Vagina (tissue), 2 donors: Measurements from ENCODE around the gene CCDC71. TPM values are rescaled to one million over a fixed set of nuclear protein-coding genes. Genes with fewer than 3 reads are reported as not detected.

Source experiments
- DNase-seq, 2 donors: peaks; one replicate each; pipeline ENCODE4 v3.0.0-alpha.2; 2017; ENCODE audit errors: extremely low spot score in 2 of 2
- H3K27ac ChIP-seq: fragments of 200-600 bp; sonication (generic); one replicate; pipeline ENCODE4 v1.5.1; 2019
- H3K27me3 ChIP-seq: fragments of 200-600 bp; sonication (generic); one replicate; pipeline ENCODE4 v1.5.1; 2019
- H3K36me3 ChIP-seq, 2 donors: fragments of 200-600 bp; sonication (generic); one replicate each; pipeline ENCODE4 v1.5.1; 2017 to 2019
- H3K4me1 ChIP-seq: fragments of 200-600 bp; sonication (generic); one replicate; pipeline ENCODE4 v1.5.1; 2019
- H3K4me3 ChIP-seq, 2 donors: fragments of 200-600 bp; sonication (generic); 1 replicate in 1 of 2; 2 replicates in 1 of 2; pipeline ENCODE4 v1.5.1; 2016 to 2019
- H3K9me3 ChIP-seq: fragments of 200-600 bp; sonication (generic); one replicate; pipeline ENCODE4 v1.5.1; 2019
- CTCF ChIP-seq, 3 experiments: fragments of 450-650 bp in 2 of 3; fragments of 200-600 bp in 1 of 3; sonication (generic) in 1 of 3; IDR thresholded peaks; one replicate each; pipeline ENCODE4 v1.5.1; 2017 to 2019; ENCODE audit warnings: antibody characterized with exemption in 3 of 3, mild to moderate bottlenecking in 2 of 3, moderate library complexity in 2 of 3
- POLR2A ChIP-seq, 2 donors: fragments of 450-650 bp; IDR thresholded peaks; one replicate each; pipeline ENCODE4 v1.6.1; 2017; ENCODE audit warnings: antibody characterized with exemption in 2 of 2, mild to moderate bottlenecking in 2 of 2, moderate library complexity in 2 of 2
- POLR2AphosphoS5 ChIP-seq, 2 donors: sonication (generic); formaldehyde crosslinking; IDR thresholded peaks; one replicate each; pipeline ENCODE4 v1.9.0; 2017; ENCODE audit warnings: antibody characterized with exemption in 2 of 2, mild to moderate bottlenecking in 2 of 2, low read depth in 1 of 2; ENCODE audit not compliant: insufficient read depth in 1 of 2
- intact Hi-C: fragments of 100-400 bp; cut with DNase I; formaldehyde crosslinking; loops from one replicate; pipeline ENCODE4 v1.15.1; 2023
- total RNA-seq: library from RNA; depleted of rRNA; stranded (reverse); fragments of >200 nt; gene quantifications from one replicate; pipeline ENCODE4 v1.2.3, GENCODE V29; 2016

CCDC71 gene
- total RNA-seq, 1 donor from 2014 or later, result 30.4 TPM

GRCh38 chr3:49199239-49199899, 33.2 kb upstream of the CCDC71 start:
- Histone ChIP-seq H3K4me1 (peaks cover 17% of the 10 kb centered on the region), H3K4me3 (peak overlapping the region; percentile 53 to 60), H3K36me3 (no peaks in the 10 kb centered on the region), H3K27ac (peak overlapping the region; percentile 78), H3K9me3 (no peaks in the 10 kb centered on the region), H3K27me3 (no peaks in the 10 kb centered on the region)
- intact Hi-C loops, result no loop called here
- no peak for DNase-seq
- TF ChIP-seq CTCF (IDR thresholded peaks at IDR 0.05), result no peak
- TF ChIP-seq POLR2A (IDR thresholded peaks at IDR 0.05), result no peak
- TF ChIP-seq POLR2AphosphoS5 (IDR thresholded peaks at IDR 0.05; ENCODE audit: insufficient read depth in 1 of 2, low read depth in 1 of 2), result peak; percentile 11 to 60

DNA sequence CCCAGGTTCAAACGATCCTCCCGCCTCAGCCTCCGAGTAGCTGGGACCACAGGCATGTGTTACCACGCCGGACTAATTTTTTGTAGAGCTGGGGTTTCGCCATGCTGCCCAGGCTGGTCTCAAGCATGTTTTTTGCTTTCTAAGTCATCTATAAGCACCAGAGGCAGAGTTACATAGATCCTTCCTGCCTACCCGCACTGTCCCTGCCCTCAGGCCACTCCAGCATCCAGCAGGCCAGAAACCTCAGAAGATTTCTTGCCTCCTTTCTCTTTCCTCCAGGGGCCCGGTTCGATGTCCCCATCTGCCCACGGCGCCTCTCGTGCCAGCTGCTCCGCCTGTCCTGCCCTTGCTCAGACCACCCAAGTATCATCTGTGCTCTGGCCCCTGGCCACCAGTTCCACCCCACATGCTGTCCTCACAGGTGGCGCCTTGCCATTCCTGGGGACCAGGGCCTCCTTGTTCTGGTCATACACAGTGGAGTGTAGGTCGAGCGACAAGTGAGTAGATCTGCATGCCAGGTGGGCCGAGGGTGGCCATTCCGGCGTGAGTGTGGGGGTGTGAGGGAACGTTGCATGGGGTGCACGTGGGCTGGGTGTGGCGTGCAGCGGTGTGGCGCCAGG, 32.6 kb upstream of the CCDC71 start:
- Histone ChIP-seq H3K27me3 (no peaks in the 10 kb centered on the region), H3K4me1 (peaks cover 17% of the 10 kb centered on the region), H3K27ac (peak overlapping the region; percentile 21), H3K36me3 (no peaks in the 10 kb centered on the region), H3K9me3 (no peaks in the 10 kb centered on the region), H3K4me3 (peak overlapping the region; percentile 53 to 60)
- DNase-seq, result no peak
- TF ChIP-seq CTCF (IDR thresholded peaks at IDR 0.05) (no peak), POLR2A (IDR thresholded peaks at IDR 0.05) (no peak), POLR2AphosphoS5 (IDR thresholded peaks at IDR 0.05; ENCODE audit: insufficient read depth in 1 of 2, low read depth in 1 of 2) (no peak)
- intact Hi-C loops, result no loop called here

DNA sequence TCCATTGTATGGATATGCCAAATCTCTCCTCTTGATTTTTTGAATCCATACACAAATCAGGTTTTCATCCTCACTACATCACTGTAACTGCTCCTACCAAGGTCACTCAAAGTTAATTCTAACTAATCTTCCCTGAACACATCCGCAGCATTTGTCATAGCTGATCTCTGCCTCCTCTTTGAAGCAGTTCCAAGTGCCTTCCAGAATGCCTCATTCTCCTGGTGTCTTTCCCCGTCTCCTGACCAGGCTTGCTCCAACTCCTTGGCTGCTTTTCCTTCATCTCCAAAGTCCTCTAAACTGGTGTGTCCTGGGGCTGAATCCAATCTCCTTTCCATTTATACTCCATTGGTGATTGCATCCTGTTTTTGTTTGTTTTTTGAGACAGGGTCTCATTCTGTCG, 32.0 kb upstream of the CCDC71 start:
- intact Hi-C loops, result no loop called here
- TF ChIP-seq POLR2AphosphoS5 (IDR thresholded peaks at IDR 0.05; ENCODE audit: insufficient read depth in 1 of 2, low read depth in 1 of 2), result no peak
- TF ChIP-seq POLR2A (IDR thresholded peaks at IDR 0.05), result no peak
- no peak for TF ChIP-seq CTCF (IDR thresholded peaks at IDR 0.05)
- Histone ChIP-seq H3K4me1 (peaks cover 17% of the 10 kb centered on the region), H3K27ac (no peak overlapping the region), H3K9me3 (no peaks in the 10 kb centered on the region), H3K4me3 (no peak overlapping the region), H3K27me3 (no peaks in the 10 kb centered on the region), H3K36me3 (no peaks in the 10 kb centered on the region)
- DNase-seq, result no peak

DNA sequence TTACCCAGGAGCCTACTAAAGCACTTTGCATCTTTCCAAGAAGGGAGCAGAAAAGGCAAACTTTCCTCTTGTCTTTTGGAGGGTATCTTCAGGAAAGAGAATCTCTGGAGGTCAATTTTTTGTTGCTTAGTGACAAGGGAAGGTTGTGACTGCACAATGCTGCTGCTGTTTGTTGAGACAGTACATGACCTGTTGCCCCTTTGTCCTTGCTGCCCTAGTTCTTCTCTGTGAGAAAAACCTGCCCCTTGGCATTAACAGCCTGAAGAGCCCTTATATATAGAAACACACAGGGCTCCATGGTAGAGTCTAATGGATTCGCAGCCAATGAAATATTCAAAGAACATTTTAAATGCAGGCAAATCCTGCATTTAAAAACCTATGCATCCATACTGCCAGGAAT, 25.6 kb upstream of the CCDC71 start:
- no peaks in the 10 kb centered on the region for H3K27me3 ChIP-seq
- no peak overlapping the region for H3K4me3 ChIP-seq
- intact Hi-C loops, result no loop called here
- H3K4me1 ChIP-seq, result no peaks in the 10 kb centered on the region
- H3K9me3 ChIP-seq, result no peaks in the 10 kb centered on the region
- H3K27ac ChIP-seq, result no peak overlapping the region
- H3K36me3 ChIP-seq, result no peaks in the 10 kb centered on the region
- DNase-seq, result no peak
- TF ChIP-seq POLR2A (IDR thresholded peaks at IDR 0.05) (no peak), CTCF (IDR thresholded peaks at IDR 0.05) (no peak), POLR2AphosphoS5 (IDR thresholded peaks at IDR 0.05; ENCODE audit: insufficient read depth in 1 of 2, low read depth in 1 of 2) (no peak)

DNA sequence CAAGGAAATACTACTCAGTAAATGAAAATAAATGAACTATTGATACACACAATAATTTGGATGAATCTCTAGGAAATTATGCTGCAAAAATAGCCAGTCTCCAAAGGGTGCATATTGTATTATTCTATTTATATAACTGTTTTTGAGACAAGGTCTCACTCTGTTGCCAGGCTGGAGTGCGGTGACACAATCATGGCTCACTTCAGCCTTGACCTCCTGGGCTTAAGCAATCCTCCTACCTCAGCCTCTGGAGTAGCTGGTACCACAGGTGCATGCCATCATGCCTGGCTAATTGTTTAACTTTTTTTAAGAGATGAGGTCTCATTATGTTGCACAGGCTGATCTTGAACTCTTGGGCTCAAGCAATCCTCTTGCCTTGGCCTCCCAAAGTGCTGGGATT, 17.7 kb upstream of the CCDC71 start:
- H3K27me3 ChIP-seq, result no peaks in the 10 kb centered on the region
- H3K4me1 ChIP-seq, result no peaks in the 10 kb centered on the region
- intact Hi-C loops, result no loop called here
- H3K4me3 ChIP-seq, result no peak overlapping the region
- DNase-seq, result no peak
- no peaks in the 10 kb centered on the region for H3K36me3 ChIP-seq
- H3K9me3 ChIP-seq, result no peaks in the 10 kb centered on the region
- TF ChIP-seq CTCF (IDR thresholded peaks at IDR 0.05) (no peak), POLR2AphosphoS5 (IDR thresholded peaks at IDR 0.05; ENCODE audit: insufficient read depth in 1 of 2, low read depth in 1 of 2) (no peak), POLR2A (IDR thresholded peaks at IDR 0.05) (no peak)
- no peak overlapping the region for H3K27ac ChIP-seq
